ENCODE data around the gene ING5.
"Not testable (repeated sequence)": the region's sequence is repeated elsewhere in the genome, so short reads cannot be mapped to it uniquely, and the experiment has no call there.

The ING5 gene

DNA sequence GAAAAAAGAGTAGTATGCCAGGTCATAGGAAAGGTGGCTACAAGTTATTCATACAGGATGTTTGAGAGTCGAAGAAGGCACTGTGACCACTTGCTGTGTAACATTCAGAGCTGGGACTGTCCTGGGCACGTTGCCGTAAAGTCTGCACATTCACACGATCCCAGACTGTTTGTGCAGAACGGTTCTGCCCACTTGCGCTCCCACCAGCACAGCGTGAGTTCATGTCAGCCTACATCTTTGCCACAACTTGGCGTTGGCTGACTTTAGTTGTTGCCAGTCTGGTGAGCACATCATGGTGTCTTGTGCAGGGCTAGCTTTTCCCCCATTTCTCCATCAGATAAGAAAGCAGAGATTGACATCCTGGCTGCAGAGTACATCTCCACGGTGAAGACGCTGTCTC, 7.0 kb downstream of the ING5 start:
- no peak for FAIRE-seq

DNA sequence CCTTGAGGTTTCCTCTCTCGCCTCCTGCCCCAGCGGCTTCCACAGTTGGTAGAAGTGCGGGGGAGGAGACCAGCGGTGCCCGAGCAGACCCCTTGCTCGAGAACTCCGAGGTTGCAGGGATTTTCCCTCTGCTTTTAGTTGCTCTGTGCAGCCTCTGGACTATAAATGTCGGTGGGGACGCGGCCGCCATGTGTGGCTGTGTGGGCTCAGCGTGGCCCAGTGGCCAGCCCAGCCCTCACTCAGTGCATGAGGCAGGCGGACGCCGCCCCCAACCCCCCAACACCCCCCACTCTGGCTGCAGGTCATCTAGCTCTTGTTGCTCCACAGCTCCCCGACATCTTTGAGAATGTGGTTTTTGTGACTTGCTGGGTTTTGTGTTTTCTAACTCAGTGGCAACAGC, 17.3 kb downstream of the ING5 start:
- no peak for FAIRE-seq

DNA sequence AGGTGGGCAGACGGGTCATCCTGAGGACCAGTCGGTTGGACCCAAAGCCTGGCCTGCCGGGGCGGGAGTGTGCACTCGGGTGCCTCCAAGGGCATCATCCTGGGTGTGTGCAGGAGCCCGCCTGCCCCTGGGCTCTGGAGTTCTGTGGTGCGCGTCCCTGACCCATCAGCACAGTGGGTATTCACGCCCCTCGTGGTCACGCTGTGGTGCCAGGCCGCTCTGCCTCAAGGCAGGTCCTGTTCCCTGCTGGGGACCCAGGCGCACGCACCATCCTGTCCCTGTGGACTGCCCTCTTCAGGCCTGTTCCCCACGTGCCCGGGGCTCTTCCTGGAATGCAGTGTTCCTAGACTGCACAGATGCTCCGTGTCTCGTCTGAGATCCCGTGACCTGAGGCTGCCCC, 18.3 kb downstream of the ING5 start:
- FAIRE-seq = no peak

DNA sequence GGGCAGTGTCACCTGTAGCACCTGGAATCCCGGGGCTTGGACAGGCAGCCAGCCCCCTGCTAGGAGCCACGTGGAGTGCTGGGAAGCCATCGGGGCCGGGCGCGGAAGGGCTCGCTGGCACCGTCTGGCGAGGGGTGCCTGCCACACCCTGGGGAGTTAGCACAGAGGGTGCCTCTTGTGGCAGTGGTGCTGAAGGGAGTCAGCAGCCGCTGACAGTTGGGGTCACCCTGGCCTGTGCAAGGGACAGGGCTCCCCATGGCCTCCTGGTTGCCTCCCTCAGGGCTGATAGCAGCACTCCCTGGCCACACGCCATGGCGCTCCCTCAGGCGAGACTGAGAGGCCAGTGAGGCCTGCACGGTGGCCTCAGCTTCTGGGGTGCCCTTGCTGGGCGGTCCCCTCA, 18.7 kb downstream of the ING5 start:
- FAIRE-seq = no peak

DNA sequence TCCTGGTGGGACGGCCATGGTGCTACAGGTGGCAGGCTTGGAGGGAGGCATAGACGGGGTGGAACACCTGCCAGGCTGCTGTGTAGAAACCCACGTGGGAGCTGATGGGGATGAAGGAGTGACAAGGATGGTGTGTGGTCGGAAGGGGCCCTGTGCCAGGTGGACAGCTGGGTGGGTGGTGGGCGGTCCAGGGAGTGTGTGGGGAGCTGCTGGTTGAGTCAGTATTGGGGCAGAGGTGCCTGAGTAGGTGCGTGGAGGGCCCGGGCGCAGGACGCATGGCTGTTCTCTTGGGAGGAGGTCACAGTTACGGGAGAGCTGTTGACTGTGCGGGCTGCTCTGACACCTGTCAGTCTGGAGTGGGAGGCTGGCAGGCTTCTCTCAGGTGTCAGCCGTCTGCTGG, 20.0 kb downstream of the ING5 start:
- FAIRE-seq = no peak

DNA sequence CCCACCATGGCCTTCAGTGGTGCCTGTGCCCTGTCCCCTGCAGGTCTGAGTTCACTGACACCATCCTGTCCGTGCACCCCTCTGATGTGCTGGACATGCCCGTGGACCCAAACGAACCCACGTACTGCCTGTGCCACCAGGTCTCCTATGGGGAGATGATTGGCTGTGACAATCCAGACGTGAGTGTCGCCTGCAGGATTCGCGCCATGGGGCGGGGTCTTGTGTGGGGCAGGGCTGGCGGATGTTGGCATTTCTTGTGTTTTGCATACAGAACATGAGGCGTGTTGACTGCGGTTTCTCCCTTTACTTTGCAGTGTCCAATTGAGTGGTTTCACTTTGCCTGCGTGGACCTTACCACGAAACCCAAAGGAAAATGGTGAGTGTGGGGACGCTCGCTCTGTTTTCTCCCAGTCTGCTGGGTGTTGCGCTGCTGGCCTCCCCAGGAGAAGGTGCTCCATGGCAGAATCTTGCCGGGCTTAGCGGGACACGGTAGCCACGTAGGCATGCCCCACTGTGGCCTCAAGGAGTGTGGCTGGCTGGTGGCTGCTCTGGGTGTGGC, 21.1 kb downstream of the ING5 start:
- no peak for FAIRE-seq

DNA sequence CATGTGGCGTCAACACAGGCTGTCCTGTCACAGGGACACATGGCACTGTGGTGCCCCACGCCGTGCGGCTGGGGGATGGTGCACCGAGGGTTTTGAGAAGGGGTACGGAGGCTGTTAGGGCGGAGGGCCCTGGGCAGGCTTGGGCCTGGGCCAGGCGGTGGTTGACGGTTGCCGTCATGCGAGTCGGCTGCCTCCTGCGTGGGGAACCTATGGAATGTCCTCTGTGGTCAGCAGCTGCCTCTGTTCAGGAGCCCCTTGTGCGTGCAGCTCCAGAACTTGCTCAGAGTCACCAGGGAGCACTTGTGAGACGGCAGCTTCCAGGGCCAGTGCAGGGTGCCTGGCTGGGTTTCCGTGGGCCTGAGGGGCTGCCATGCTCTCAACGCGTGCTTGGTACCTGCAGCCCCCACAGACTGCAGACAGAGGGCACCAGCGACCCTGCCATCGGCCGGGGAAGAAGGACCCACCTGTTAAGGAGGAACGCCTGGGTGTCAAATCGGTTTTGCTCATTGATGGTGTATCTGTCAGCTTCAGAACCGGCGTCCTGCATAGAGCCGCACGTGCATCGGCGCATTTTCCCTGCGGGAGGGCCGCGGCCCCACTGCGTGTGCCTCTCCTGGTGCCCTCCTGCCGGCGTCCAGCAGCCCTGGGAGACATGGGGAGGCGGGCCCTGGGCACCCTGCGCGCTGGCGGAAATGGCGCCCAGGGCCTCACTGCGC, 22.6 kb downstream of the ING5 start:
- no peak for FAIRE-seq

DNA sequence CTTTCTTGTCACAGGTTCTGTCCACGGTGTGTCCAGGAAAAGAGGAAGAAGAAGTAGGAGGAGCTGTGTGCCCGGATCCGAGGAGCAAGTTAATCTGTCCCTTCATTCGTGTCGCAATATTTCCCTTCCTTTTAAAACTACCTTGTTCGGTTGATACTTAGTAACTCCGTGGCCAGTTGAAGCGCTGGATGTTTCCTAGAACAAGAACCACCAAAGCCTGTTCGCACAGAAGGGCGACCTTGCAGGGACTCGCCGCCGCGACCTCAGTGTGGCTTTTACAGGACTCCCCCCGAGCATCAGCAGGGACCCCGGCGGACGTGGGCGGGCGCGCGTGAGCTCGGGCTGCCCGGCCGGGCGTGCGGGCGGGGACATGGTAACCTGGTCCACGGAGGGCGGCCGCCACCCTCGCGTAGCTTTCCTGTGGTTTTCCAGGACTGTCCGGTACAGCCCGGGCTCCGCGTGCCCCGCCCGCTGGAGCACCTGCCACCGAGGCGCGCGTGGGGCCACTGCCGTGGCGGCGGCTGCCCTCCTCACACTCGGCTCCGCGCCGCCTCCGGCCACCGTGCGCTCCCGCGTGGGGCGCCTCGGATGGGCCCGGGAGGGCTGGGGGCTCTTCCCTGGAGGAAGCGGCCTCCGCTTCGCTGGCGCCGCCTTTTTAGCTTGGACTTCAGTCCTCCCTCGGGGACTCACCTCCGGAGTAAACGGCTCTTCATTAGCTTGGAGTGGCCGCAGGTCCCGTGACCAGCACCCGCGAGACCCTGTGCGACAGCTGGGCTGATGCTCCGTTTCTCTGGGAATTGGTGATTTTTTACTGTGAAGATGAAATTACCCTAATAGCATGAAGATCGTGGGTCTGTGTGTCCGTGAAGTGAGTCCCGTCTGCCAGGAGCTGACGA, 23.4 kb downstream of the ING5 start:
- FAIRE-seq = no peak

DNA sequence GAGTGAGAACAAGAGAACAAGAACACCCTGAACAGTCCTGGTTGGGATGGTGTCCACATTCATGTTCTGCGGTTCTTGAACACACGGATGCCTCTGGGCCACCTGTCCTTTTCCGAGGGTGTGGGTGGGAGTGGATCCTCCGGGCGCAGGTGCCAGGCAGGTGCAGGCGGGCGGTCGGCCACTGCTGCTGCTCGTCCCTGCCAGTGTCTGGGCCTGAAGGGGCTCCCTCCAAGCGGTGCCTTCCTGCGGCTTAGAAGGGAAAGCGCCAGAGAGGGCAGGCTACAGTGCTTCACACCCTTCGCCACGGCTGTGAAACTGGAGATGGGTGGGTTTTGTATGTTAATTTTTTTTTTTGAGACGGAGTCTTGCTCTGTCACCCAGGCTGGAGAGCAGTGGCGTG, 24.6 kb downstream of the ING5 start:
- no peak for FAIRE-seq

DNA sequence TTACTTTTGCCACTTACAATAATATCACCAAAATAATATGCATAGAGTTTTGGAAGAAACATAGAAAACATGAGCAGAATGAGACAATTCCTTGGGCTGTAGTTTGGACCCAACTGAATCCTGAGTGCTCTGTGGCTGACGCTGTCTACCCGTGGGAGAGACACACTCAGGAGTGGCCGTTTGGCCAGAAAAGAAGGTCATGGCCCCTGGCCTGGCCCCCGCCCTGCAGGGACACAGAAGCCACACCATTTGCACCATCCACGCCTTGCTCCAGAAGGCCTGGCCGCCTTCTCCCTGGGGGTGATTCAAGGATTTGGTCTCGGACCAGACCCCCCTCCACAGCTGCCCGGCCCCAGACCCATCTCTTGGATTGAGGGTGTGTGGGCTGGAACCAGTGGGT, 26.2 kb downstream of the ING5 start:
- FAIRE-seq = no peak

DNA sequence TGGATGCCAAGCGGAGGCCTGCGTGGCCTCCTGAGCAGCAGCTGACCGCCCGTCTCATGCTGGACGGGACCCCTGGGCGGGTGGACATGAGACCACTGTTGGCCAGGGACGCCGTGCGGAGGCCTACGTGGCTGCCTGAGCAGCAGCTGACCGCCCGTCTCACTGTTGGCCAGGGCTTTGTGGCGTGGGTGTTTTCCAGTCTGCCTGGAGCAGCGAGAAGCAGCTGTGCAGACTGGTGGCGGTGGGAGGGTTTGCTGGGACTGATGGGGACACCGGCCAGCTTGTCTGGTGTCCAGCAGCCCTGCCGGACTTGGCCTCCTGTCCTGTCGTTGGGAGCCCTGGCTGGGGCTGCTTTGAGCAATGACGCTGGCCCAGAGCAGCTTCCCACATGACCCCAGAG, 26.8 kb downstream of the ING5 start:
- FAIRE-seq = no peak

DNA sequence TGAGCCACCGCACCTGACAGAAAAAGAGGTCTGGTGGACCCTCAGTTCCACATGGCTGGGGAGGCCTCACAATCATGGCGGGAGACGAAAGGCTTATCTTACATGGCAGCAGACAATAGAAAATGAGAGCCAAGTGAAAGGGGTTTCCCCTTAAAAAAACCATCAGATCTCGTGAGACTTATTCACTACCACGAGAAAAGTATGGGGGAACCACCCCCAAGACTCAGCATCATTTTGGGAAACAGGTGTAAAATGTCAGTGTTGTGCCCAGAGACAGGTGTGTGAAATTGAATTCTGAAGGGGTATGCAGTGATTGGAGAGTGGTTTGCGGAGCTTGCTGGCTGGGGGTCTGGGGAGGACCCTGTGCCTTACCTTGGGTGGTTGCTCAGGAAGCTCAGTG, 28.0 kb downstream of the ING5 start:
- FAIRE-seq = no peak

DNA sequence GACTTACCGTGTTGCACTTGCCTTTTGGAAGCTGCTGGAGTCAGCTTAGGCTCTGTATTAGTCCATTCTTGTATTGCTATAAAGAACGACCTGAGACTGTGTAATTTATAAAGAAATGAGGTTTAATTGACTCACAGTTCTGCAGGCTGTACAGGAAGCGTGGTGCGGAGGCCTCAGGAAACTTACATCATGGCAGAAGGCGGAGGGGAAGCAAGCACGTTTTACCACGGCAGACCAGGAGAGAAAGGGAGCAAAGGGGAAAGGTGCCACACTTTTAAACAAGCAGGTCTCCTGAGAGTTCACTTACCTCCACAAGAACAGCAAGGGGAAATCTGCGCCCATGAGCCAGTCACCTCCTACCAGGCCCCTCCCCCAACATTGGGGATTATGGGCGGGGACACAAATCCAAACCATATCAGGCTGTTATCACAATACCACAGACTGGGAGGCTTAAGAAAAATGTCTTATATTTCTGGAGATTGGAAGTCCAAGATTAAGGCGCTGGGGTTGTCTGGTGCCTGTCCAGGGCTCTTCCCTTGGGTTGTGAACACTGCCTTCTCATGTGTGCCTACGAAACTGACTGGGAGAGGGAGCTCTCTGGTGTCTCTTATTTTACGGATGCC, 28.9 kb downstream of the ING5 start:
- no peak for FAIRE-seq

DNA sequence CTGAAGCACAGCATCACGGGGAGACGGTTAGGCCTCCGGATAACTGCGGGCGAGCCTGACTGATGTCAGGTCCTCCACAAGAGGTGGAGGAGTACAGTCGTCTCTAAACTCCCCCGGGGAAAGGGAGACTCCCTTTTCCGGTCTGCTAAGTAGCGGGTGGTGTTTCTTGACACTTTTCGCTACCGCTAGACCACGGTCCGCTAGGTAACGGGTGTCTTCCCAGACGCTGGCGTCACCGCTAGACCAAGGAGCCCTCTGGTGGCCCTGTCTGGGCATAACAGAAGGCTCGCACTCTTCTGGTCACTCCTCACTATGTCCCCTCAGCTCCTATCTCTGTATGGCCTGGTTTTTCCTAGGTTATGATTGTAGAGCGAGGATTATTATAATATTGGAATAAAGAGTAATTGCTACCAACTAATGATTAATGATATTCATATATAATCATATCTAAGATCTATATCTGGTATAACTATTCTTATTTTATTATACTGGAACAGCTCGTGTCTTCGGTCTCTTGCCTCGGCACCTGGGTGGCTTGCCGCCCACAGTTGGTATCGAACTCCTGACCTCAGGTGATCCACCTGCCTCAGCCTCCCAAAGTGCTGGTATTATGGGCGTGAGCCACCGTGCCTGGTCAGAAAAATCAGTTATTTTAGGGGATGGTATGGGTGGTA, 30.8 kb downstream of the ING5 start:
- FAIRE-seq = not testable (repeated sequence)

DNA sequence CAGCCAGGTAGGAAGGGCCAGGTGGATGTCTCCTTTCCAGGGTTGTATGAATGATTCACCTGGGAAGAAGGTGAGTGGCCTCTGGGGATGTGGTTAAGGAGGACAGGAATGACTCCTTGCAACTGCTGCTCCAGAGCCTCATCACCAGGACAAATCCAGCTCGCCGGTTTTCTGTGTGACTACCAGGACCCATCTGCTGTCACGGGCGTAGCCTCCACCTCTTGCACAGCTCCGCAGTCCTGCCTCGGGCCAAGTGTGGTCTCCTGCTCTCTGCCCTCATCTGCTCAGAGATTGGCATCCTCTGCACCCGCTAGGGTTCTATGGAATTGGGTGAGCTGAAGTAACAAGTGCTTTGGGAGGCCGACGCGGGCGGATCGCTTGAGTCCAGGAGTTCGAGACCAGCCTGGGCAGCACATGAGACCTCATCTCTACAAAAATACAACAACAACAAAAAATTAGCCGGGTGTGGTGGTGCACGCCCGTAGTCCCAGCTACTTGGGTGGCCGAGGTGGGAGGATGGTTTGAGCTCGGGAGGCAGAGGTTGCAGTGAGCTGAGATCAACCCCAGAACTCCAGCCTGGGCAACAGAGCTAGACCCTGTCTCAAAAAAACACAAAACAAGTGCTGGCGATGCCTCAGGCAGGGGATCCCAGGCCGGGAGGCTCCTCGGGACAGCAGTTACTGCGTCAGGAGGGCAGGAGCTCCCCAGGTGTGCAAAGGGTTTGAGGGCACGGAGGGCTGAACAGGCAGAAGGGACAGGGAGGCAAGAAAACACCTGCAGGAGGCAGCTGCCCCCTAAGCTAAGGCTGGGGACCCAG, 31.8 kb downstream of the ING5 start:
- FAIRE-seq = no peak

DNA sequence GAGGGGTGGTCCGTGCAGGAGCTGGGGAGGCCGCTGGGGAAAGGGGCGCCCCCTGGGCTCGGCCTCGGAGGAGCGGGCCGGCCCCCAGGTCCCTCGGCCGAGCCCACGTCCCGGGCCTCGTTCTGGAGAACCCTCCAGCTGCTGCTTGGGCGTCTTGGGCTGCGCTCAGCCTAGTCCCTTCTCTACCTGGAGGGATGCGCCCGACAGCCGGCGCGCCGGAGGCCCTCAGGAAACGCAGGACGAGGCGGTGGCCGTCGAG, 32.3 kb downstream of the ING5 start:
- no peak for FAIRE-seq

DNA sequence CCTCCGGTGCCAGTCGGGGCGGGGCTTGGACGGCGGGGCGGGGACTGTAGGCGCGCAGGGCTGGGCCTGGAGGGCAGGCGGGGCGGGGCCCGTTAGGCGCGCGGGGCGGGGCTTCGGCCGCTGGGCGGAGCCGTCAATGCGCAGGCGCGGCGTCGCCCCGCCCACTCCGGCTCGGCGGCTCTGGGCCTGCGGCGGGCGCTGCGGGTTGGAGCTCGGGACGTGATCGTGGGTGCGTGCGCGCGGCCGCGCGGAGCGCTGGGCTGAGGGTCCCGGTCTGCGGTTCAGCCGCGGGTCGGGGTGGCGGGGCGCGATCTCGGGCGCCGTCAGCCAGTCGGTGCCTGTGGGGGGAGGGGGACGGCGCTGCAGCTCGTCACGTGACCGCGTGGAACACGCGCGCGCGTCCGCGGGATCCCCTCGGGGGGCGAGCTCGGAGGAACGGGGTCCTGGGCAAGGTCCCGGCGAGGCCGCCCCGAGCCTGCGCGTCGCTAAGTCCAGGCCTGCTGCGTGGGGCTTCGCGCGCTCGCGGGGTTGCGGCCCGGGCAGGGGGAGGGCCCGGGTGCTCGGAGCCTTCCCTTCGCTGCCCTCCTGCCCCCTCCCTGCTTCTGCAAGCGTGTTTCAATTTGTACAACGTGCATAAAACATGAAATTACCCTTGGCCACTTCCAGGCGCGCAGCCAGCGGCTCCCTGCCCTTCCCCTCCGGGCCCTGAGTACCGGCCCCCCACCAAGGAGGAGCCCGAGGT, 32.8 kb downstream of the ING5 start, which contains the start of gene D2HGDH:
D2HGDH (plus strand) TSS at position 164 of the 742 bp plus-strand sequence. CDS start 595 bp downstream, outside the sequence.
- FAIRE-seq = no peak

DNA sequence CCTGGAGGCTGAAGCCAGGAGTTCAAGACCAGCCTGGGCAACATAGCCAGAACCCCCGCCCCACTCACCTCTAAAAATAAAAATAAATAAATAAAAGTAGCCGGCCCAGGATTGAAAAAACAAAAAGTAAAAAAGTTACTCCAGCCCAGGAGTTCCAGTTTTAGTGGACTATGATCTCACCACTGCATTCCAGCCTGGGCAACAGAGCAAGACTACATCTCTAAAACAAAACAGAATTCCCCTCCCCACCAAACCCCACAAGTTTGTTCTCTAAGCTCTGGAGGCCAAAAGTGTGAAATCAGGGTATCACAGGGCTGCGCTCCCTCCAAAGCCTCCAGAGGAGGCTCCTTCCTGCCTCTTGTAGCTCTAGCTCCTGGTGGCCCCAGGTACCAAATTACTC, 34.3 kb downstream of the ING5 start:
- no peak for FAIRE-seq

DNA sequence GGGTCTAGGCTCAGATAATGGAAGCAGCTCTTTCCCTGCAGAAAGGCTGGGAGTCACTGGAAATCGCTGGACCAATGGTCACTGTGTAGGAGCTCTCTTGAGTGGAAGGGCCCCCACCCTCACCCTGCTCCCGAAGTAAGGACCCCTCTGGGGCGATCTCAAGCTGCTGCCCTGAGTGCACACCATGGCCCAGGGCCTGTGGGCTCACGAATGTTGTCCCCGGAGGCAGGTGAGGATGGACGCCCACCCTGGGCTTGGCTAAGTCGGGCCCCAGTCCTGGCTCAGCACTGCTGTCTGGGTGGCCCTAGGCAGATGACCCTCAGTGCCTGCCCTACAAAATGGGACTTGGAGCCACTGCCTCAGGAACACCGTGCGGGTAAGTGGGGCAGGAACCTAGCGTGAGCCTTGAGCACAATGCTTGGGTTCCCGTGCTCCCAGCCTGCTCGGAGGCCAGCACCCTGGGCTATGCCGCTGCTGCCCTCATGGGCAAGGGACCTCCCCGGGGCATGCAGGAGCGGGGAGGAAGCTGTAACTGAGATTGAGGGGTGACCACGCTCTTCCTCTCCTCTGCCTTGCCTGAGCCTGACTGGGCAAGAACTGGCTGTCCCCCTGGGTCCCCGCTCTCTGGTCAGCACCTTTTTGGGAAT, 36.3 kb downstream of the ING5 start:
- FAIRE-seq = no peak

DNA sequence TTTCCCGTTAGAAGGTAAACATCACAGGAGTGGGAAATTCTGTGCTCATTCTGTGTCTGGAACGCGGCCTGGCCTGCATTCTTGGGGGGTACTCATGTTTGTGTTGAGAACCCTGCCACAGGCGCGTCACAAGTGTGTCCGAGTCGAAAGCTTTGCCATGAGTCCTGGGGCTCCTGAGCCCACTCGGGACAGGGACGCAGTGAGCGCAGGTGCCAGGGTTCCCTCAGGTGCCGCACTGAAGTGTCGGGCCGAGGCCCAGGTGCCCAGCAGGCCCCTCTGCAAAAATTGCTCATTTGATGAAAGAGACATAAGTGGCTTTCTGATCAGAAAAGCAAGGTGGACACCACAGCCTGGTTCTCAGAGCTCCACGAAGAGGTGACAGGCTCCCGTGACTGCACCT, 37.3 kb downstream of the ING5 start:
- FAIRE-seq = no peak

DNA sequence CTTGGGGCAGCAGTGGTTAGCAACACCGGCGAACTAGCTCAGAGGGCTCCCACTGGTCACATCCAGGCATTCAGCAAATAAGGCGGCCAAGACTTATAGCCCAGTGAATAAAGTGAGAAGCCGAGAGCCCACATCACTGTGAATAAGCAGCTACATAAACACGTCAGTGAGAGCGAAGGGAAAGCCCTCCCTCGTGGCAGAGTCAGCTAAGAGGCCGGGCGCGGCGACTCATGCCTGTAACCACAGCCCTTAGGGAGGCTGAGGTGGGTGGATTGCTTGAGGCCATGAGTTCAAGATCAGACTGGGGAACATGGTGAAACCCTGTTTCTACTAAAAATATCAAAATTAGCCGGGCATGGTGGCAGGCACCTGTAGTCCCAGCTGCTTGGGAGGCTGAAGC, 37.8 kb downstream of the ING5 start:
- FAIRE-seq = no peak

Data from endometrium (tissue), 2 donors.